GM10266 (cell line): ENCODE results near the gene FNDC3B.

ENCODE experiments used
- DNase-seq: peaks from one replicate; pipeline ENCODE4 v3.0.0; 2012; ENCODE audit errors: extremely low spot score
- TF ChIP-seq, protein P1 (sequence below): IDR thresholded peaks from 2 replicates; pipeline ENCODE4 v1.5.1; 2012; ENCODE audit warnings: mild to moderate bottlenecking, low read depth; ENCODE audit not compliant: control insufficient read depth, insufficient read depth; ENCODE audit errors: missing control alignments

FNDC3B gene

DNA sequence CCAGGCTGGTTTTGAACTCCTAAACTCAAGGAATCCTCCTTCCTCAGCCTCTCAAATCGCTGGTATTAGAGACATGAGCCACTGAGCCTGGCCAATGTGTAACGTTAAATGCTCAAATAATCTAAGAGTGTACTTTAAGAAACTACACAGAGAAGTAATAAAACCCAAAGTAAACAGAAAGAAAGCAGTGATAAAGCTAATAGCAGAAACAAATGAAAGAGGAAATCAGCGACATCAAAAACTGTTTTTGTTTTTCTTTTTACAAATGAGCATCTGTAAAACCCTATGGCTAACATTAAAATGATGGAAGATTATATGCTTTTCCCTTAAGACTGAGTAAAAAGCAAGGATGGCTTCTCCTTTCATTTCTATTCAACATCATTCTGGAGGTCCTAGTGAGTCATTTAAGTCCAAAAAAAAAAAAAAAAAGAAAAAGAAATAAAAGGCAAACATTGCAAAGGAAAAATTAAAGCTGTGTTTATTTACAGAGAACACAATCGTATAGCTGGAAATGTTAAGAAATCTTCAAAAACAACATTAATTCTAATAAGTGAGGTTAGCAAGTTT lies 36.8 kb upstream of the FNDC3B start:
- TF ChIP-seq, protein P1, sequence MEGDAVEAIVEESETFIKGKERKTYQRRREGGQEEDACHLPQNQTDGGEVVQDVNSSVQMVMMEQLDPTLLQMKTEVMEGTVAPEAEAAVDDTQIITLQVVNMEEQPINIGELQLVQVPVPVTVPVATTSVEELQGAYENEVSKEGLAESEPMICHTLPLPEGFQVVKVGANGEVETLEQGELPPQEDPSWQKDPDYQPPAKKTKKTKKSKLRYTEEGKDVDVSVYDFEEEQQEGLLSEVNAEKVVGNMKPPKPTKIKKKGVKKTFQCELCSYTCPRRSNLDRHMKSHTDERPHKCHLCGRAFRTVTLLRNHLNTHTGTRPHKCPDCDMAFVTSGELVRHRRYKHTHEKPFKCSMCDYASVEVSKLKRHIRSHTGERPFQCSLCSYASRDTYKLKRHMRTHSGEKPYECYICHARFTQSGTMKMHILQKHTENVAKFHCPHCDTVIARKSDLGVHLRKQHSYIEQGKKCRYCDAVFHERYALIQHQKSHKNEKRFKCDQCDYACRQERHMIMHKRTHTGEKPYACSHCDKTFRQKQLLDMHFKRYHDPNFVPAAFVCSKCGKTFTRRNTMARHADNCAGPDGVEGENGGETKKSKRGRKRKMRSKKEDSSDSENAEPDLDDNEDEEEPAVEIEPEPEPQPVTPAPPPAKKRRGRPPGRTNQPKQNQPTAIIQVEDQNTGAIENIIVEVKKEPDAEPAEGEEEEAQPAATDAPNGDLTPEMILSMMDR: no peak
- no peak for DNase-seq

DNA sequence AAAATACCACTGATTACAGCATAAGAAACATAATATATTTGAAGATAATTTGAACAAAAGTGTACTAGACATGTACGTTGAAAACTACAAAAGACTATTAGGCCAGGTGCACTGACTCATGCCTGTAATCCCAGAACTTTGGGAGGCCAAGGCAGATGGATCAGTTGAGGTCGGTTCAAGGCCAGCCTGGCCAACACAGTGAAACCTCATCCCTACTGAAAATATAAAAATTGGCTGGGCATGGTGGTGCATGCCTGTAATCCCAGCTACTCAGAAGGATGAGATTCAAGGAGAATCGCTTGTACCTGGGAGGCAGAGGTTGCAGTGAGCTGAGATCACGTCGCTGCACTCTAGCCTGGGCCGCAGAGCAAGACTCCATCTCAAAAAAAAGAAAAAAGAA lies 36.2 kb upstream of the FNDC3B start:
- TF ChIP-seq, protein P1: no peak
- no peak for DNase-seq

DNA sequence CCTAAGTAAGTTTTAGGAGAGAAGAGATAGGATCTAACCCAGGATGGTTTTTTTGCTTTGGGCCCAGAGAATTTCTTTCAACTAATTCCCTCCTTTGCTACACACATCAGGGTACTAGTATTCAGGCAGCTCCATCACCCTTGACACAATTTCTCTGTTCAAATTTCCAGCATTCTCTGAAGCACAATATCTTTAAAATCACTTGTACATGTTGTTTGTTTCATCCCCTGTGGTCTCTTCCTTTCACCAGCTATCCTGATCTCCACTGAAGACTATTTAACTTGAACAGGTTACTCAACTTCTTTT lies 32.4 kb upstream of the FNDC3B start:
- TF ChIP-seq, protein P1: no peak
- no peak for DNase-seq

DNA sequence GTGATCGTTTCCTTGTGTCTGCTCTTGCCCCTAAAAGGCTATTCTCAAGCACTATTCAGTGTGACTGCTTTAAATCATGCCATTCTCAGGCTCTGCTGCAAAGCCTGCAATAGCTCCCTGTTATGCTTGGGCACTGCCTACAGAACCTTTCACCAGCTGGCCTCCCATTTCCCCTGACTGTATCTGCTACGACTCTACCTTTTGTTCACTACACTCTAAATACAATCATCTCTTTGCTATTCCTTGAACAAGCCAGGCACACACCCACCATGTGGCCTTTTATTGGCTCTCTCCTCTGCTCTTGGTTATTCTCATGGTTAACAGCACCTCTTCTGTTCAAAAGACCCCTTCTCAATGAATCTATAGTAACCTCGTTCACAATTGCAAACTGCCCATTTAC lies 29.6 kb upstream of the FNDC3B start:
- TF ChIP-seq, protein P1: no peak
- DNase-seq: no peak

DNA sequence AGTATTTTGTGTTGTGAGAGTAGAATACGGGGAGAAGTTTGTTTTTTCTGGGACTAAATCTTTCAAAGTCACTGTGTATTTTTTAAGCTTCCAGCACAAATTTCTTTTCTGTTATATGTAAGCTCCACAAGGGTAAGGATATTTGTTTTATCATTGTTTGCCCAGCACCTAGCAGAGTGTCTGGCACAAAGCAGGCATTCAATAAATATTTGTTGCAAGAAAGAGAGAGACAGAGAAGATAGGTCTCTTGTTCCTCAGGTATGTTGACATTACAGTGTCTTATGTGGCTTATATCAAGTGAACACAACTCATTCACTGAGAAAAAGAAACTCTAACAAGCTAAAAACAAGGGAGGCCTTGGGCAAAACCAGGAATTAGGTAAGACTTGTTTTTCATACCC lies 26.6 kb upstream of the FNDC3B start:
- TF ChIP-seq, protein P1: no peak
- DNase-seq: no peak

DNA sequence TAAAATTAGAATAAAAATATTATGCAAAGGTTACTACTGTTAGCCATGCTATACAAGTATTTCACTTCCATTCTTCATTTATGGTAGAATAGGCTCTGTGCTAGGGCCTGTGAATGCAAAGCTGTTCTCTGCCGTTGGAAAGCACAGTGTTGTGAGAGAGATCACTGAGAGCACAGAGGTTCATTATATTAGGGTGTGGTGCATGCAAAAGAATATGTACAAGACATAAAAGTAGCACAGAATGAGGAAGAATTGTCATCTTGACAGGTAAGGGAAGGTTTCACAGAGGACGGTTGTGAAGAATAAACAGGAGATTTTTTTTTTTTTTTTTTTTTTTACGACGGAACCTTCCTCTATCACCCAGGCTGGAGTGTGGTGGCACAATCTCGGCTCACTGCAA lies 25.2 kb upstream of the FNDC3B start:
- no peak for DNase-seq
- TF ChIP-seq, protein P1: no peak

DNA sequence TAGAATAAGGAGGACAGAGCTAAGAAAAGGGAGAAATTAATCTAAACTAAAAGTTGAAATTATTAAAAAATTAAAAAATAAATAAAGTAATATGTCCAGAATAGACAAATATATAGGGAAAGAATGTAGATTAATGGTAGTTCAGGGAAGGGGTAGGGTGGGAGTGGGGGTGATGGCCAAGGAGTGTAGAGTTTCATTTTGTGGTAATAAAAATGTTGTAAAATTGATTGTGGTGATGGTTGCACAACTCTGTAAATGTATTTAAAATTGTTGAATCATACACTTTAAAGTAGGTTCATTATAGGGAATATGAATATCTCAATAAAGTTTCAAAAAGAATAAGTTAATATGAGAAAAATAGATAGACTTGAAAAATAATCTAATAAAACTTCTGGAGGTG lies 21.0 kb upstream of the FNDC3B start:
- DNase-seq: no peak
- TF ChIP-seq, protein P1: no peak
